Endothelial cell of umbilical vein (primary cell): ENCODE data around the gene RARRES1. TPM values are rescaled to one million over a fixed set of nuclear protein-coding genes. Genes with fewer than 3 reads are reported as not detected.
A peak's percentile ranks its signal among the peaks of the same experiment; 100 is the strongest.

Source experiments
- BruUV-seq: library from RNA; stranded (reverse); fragments of 400-500 nt; replicated peaks from 2 replicates; lab custom pipeline; 2021; lab: Mats Ljungman, UMichigan
- CTCF ChIA-PET: fragments of 300-600, 350-600 bp; sonication (Branson Sonifier 250); formaldehyde crosslinking; loops from one replicate; lab custom pipeline; 2021; ENCODE audit warnings: antibody characterized with exemption, inconsistent platforms; lab: Charles Lee
- POLR2A ChIA-PET: fragments of 300-600, 350-600 bp; sonication (Branson Sonifier 250); formaldehyde crosslinking; loops from one replicate; lab custom pipeline; 2021; ENCODE audit warnings: antibody characterized with exemption, inconsistent platforms; lab: Charles Lee
- DNase-seq: peaks from one replicate; pipeline ENCODE4 v3.0.0-alpha.2; 2011; ENCODE audit warnings: low read depth, low spot score
- FAIRE-seq: peaks from 2 replicates; lab custom pipeline; 2011; peaks lifted over from hg19 to GRCh38; lab: Jason Lieb, UNC
- H2AFZ ChIP-seq: 2 replicates; pipeline ENCODE4 v1.6.0; 2012; ENCODE audit warnings: low read depth, low read length, control low read depth, inconsistent platforms
- H3K27ac ChIP-seq: 2 replicates; pipeline ENCODE4 v1.5.1; 2011; ENCODE audit warnings: low read depth, mild to moderate bottlenecking, control low read depth, low read length, moderate library complexity; ENCODE audit not compliant: insufficient read depth
- H3K27me3 ChIP-seq, 2 experiments: 2 replicates each; pipeline versions ENCODE4 v1.6.0 to v1.6.1; 2011; ENCODE audit warnings: low read length in 2 of 2, mixed read lengths in 1 of 2; ENCODE audit not compliant: control insufficient read depth in 2 of 2, insufficient read depth in 2 of 2
- H3K36me3 ChIP-seq, 2 experiments: 2 replicates in 1 of 2; 3 replicates in 1 of 2; pipeline ENCODE4 v1.5.1; 2011; ENCODE audit warnings: low read length in 2 of 2, mild to moderate bottlenecking in 1 of 2, moderate library complexity in 1 of 2; ENCODE audit not compliant: control insufficient read depth in 2 of 2, insufficient read depth in 2 of 2; ENCODE audit errors: extremely low read depth in 1 of 2
- H3K4me1 ChIP-seq: 3 replicates; pipeline ENCODE4 v1.5.1; 2011; ENCODE audit warnings: mild to moderate bottlenecking, low read length; ENCODE audit not compliant: control insufficient read depth, insufficient read depth; ENCODE audit errors: extremely low read depth
- H3K4me2 ChIP-seq: 2 replicates; pipeline ENCODE4 v1.6.1; 2011; ENCODE audit warnings: low read length, control low read depth, mixed read lengths; ENCODE audit not compliant: insufficient read depth
- H3K4me3 ChIP-seq, 3 experiments: fragments of 200-600 bp in 1 of 3; sonication (generic), shearing (Covaris generic) in 1 of 3; replicated peaks in 1 of 3; 2 replicates each; pipeline ENCODE4 v1.5.1; 2011 to 2016; ENCODE audit warnings: control low read depth in 3 of 3, low read length in 3 of 3, mild to moderate bottlenecking in 2 of 3, inconsistent platforms in 1 of 3, low read depth in 1 of 3, moderate library complexity in 1 of 3; ENCODE audit not compliant: insufficient read depth in 1 of 3
- H3K79me2 ChIP-seq: 2 replicates; pipeline ENCODE4 v1.6.0; 2012; ENCODE audit warnings: low read length, inconsistent platforms; ENCODE audit not compliant: control insufficient read depth, insufficient read depth
- H3K9ac ChIP-seq: replicated peaks from 2 replicates; pipeline ENCODE3; 2011; ENCODE audit warnings: low read length, control low read depth; ENCODE audit not compliant: insufficient read depth; ENCODE audit errors: extremely low read depth
- H3K9me1 ChIP-seq: replicated peaks from 3 replicates; pipeline ENCODE4 v1.6.0; 2011; ENCODE audit warnings: mild to moderate bottlenecking, low read length; ENCODE audit not compliant: control insufficient read depth, insufficient read depth; ENCODE audit errors: extremely low read depth
- H3K9me3 ChIP-seq: replicated peaks from 2 replicates; pipeline ENCODE4 v1.5.1; 2012; ENCODE audit warnings: low read length, inconsistent platforms; ENCODE audit not compliant: control insufficient read depth, insufficient read depth
- H4K20me1 ChIP-seq: replicated peaks from 2 replicates; pipeline ENCODE3; 2011; ENCODE audit warnings: mild to moderate bottlenecking, low read length; ENCODE audit not compliant: control insufficient read depth, insufficient read depth; ENCODE audit errors: extremely low read depth
- CTCF ChIP-seq, 2 donors: IDR thresholded peaks; 1 replicate in 1 of 2; 2 replicates in 1 of 2; pipeline ENCODE4 v1.5.1; 2011; ENCODE audit warnings: low read length in 2 of 2, mild to moderate bottlenecking in 2 of 2, moderate library complexity in 2 of 2, control low read depth in 1 of 2, inconsistent platforms in 1 of 2, low read depth in 1 of 2; ENCODE audit not compliant: insufficient read depth in 1 of 2; ENCODE audit errors: extremely low read depth in 1 of 2
- EZH2 ChIP-seq: IDR thresholded peaks from 2 replicates; pipeline ENCODE4 v1.6.1; 2012; ENCODE audit warnings: borderline replicate concordance, low read depth, mild to moderate bottlenecking, moderate library complexity, low read length, inconsistent platforms; ENCODE audit not compliant: severe bottlenecking
- FOS ChIP-seq: IDR thresholded peaks from 2 replicates; pipeline ENCODE4 v1.6.1; 2011; ENCODE audit warnings: mild to moderate bottlenecking, low read length, moderate library complexity, borderline replicate concordance; ENCODE audit not compliant: insufficient read depth
- GATA2 ChIP-seq: IDR thresholded peaks from 2 replicates; pipeline ENCODE4 v1.7.0; 2011; ENCODE audit warnings: low read depth, mild to moderate bottlenecking, moderate library complexity, mixed read lengths, low read length; ENCODE audit not compliant: insufficient read length, insufficient read depth
- JUN ChIP-seq: IDR thresholded peaks from 2 replicates; pipeline ENCODE4 v1.6.1; 2011; ENCODE audit warnings: borderline replicate concordance, low read depth; ENCODE audit not compliant: insufficient read length, insufficient read depth
- MAX ChIP-seq: IDR thresholded peaks from 2 replicates; pipeline ENCODE4 v1.6.1; 2011; ENCODE audit not compliant: insufficient read depth, insufficient read length
- MYC ChIP-seq: IDR thresholded peaks from one replicate; pipeline ENCODE4 v1.6.1; 2011; ENCODE audit warnings: mild to moderate bottlenecking, low read depth, low read length
- POLR2A ChIP-seq: IDR thresholded peaks from 2 replicates; pipeline ENCODE4 v1.6.1; 2012; ENCODE audit warnings: low read depth, mild to moderate bottlenecking, control low read depth, low read length
- POLR2AphosphoS5 ChIP-seq: IDR thresholded peaks from 2 replicates; pipeline ENCODE4 v1.6.1; 2012; ENCODE audit warnings: low read depth, mild to moderate bottlenecking, control low read depth, low read length, moderate library complexity; ENCODE audit not compliant: insufficient read depth
- dilution Hi-C: fragments of 300-500 bp; cut with MboI; formaldehyde crosslinking; loops from one replicate; pipeline ENCODE4 v1.15.0; 2019; ENCODE audit warnings: low sequenced_read_pairs; ENCODE audit not compliant: extremely low pct_ligation_motif_present
- intact Hi-C: fragments of 100-400 bp; cut with micrococcal nuclease; formaldehyde crosslinking; loops from one replicate; pipeline ENCODE4 v1.10.0; 2022
- polyA plus RNA-seq, 4 experiments: library from polyadenylated mRNA; depleted of rRNA in 3 of 4; stranded (reverse) in 3 of 4; unstranded in 1 of 4; fragments of >200 nt; gene quantifications; 2 replicates each; pipeline versions ENCODE4 v1.2.1 to v1.2.3, GENCODE V29; 2011 to 2012; ENCODE audit warnings: missing spikeins in 1 of 4
- total RNA-seq: library from RNA; stranded (reverse); gene quantifications from 2 replicates; pipeline ENCODE4 v1.2.3, GENCODE V29; 2021

Gene RARRES1
- total and polyA plus RNA-seq, 2 donors (not counting 3 experiments of a cell fraction or from before 2014, with no cell fraction given), result 0.98 to 1.5 TPM

GRCh38 chr3:158748237-158748828 lies 16.1 kb upstream of the RARRES1 start:
- TF ChIP-seq MYC, result no peak
- TF ChIP-seq POLR2AphosphoS5, result no peak
- TF ChIP-seq FOS, result no peak
- no peak for TF ChIP-seq MAX
- TF ChIP-seq CTCF (IDR thresholded peaks at IDR 0.05; ENCODE audit: extremely low read depth in 1 of 2, insufficient read depth in 1 of 2, low read depth in 1 of 2, low read length in 2 of 2), result no peak
- TF ChIP-seq JUN, result no peak
- TF ChIP-seq GATA2, result no peak
- no peak for TF ChIP-seq EZH2
- TF ChIP-seq POLR2A, result no peak
- Histone ChIP-seq H3K4me2 (no peak overlapping the region), H3K4me3 (no peak overlapping the region), H3K36me3 (no peaks in the 10 kb centered on the region), H3K9ac (no peak overlapping the region), H3K9me1 (no peaks in the 10 kb centered on the region), H3K79me2 (no peaks in the 10 kb centered on the region), H3K4me1 (peaks cover 4% of the 10 kb centered on the region), H2AFZ (peak overlapping the region; percentile 7), H4K20me1 (no peaks in the 10 kb centered on the region), H3K9me3 (no peaks in the 10 kb centered on the region), H3K27ac (peak overlapping the region; percentile 23), H3K27me3 (no peaks in the 10 kb centered on the region)
- BruUV-seq, result no TSS peak
- dilution Hi-C loops (no loop called here), intact Hi-C loops (loop anchor here (2.0 kb wide), 1 partner anchor 20 kb away; no protein-coding TSS in a partner anchor)
- POLR2A ChIA-PET, result no interaction called here
- peak; percentile 70 for DNase-seq
- CTCF ChIA-PET, result interaction anchor here (0.9 to 1.1 kb wide), 2 partner anchors 21 to 41 kb away, joined by 3 to 4 read pairs; no protein-coding TSS in a partner anchor
- peak; percentile 87 for FAIRE-seq
